Measurements from ENCODE around the gene PDZK1IP1. TPM values are rescaled to one million over a fixed set of nuclear protein-coding genes. Genes with fewer than 3 reads are reported as not detected.

Gene PDZK1IP1
- total and polyA plus RNA-seq, 2 of the 13 experiments (the other 11 are each of a cell fraction or from before 2014, with no cell fraction given) = 0.24 to 1.6 TPM

DNA sequence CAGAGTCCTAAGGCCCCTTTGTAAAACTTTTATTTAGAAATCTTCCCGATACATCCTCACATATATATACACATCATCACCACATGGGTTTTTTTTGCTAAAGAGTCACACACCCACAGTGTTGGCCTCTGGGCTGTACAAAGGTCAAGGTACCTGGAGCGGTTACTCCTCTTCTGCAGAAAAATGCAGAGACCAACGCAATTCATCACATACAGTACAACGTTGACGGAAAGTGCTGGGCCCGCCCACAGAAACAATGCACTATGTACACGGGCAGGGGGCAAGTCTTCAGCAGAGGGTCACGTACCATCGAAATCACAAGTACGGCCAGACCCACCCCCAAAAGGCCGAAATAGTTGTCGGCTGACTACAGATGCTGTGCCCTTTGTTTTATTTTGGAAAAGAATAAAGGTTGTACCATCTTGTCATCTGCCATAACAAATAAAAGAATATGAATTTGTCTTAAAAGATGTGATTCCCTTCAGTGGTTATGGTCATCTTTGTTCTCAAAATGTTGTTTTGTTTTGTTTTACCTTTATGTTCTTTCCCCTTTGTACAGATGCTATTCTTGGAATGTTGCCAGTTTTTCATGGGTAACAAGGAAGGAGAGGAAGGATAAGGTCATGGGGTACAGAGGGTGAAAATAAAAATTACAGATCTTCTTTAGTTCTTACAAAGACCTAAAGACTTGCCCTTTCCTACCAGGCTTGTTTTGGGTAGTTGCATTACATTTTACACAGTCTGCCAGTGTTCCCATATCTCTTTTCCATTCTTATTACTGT is 26.6 kb upstream of the PDZK1IP1 start (continued):
- TF ChIP-seq JUND (CRISPR knock-in tag; IDR thresholded peaks at IDR 0.05) (no peak), ZNF772 (CRISPR knock-in tag; IDR thresholded peaks at IDR 0.05) (no peak), AFF4 (CRISPR knock-in tag; IDR thresholded peaks at IDR 0.05) (no peak), ZNF232 (CRISPR knock-in tag; IDR thresholded peaks at IDR 0.05; ENCODE audit: borderline replicate concordance) (no peak), ZNF709 (CRISPR knock-in tag; IDR thresholded peaks at IDR 0.05) (no peak), BCL6 (CRISPR knock-in tag; IDR thresholded peaks at IDR 0.05) (0 out of 2 replicates have a peak, but pooled peaks have one; percentile 28), GATAD2A (CRISPR knock-in tag; IDR thresholded peaks at IDR 0.05) (peak; percentile 51; the same call in 1 of the 2 replicates), FOXA3 (CRISPR knock-in tag; IDR thresholded peaks at IDR 0.05) (peak; percentile 70), NR2F6 (IDR thresholded peaks at IDR 0.05) (peak; percentile 59), NR2F6 (CRISPR knock-in tag; IDR thresholded peaks at IDR 0.05) (peak; percentile 85), ZNF510 (CRISPR knock-in tag; IDR thresholded peaks at IDR 0.05; ENCODE audit: low read depth) (no peak), SOX5 (CRISPR knock-in tag; IDR thresholded peaks at IDR 0.05; ENCODE audit: borderline replicate concordance) (peak; percentile 79; the same call in 1 of the 2 replicates), ZNF619 (CRISPR knock-in tag; IDR thresholded peaks at IDR 0.05) (no peak), RCOR2 (CRISPR knock-in tag; IDR thresholded peaks at IDR 0.05) (no peak), CREM (IDR thresholded peaks at IDR 0.05) (peak; percentile 39; the same call in 1 of the 2 replicates), CREM (CRISPR knock-in tag; IDR thresholded peaks at IDR 0.05) (no peak), NBN (conservative IDR thresholded peaks at IDR 0.05) (no peak), RBFOX2 (IDR thresholded peaks at IDR 0.05; ENCODE audit: low read depth, low read length) (no peak)
- TF ChIP-seq, protein P1, sequence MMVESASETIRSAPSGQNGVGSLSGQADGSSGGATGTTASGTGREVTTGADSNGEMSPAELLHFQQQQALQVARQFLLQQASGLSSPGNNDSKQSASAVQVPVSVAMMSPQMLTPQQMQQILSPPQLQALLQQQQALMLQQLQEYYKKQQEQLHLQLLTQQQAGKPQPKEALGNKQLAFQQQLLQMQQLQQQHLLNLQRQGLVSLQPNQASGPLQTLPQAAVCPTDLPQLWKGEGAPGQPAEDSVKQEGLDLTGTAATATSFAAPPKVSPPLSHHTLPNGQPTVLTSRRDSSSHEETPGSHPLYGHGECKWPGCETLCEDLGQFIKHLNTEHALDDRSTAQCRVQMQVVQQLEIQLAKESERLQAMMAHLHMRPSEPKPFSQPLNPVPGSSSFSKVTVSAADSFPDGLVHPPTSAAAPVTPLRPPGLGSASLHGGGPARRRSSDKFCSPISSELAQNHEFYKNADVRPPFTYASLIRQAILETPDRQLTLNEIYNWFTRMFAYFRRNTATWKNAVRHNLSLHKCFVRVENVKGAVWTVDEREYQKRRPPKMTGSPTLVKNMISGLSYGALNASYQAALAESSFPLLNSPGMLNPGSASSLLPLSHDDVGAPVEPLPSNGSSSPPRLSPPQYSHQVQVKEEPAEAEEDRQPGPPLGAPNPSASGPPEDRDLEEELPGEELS (CRISPR knock-in tag; IDR thresholded peaks at IDR 0.05) = 0 out of 2 replicates have a peak, but pooled peaks have one; percentile 35
- TF ChIP-seq, protein P2, sequence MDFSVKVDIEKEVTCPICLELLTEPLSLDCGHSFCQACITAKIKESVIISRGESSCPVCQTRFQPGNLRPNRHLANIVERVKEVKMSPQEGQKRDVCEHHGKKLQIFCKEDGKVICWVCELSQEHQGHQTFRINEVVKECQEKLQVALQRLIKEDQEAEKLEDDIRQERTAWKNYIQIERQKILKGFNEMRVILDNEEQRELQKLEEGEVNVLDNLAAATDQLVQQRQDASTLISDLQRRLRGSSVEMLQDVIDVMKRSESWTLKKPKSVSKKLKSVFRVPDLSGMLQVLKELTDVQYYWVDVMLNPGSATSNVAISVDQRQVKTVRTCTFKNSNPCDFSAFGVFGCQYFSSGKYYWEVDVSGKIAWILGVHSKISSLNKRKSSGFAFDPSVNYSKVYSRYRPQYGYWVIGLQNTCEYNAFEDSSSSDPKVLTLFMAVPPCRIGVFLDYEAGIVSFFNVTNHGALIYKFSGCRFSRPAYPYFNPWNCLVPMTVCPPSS (IDR thresholded peaks at IDR 0.05) = no peak
- TF ChIP-seq, protein P3, sequence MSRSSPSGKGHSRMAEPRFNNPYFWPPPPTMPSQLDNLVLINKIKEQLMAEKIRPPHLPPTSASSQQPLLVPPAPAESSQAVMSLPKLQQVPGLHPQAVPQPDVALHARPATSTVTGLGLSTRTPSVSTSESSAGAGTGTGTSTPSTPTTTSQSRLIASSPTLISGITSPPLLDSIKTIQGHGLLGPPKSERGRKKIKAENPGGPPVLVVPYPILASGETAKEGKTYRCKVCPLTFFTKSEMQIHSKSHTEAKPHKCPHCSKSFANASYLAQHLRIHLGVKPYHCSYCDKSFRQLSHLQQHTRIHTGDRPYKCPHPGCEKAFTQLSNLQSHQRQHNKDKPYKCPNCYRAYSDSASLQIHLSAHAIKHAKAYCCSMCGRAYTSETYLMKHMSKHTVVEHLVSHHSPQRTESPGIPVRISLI (CRISPR knock-in tag; IDR thresholded peaks at IDR 0.05; ENCODE audit: borderline replicate concordance) = peak; percentile 66; the same call in 1 of the 2 replicates

Measured in HepG2 (cell line).